CD14-positive monocyte (primary cell): Measurements from ENCODE around the gene RANBP1. TPM values are rescaled to one million over a fixed set of nuclear protein-coding genes. Genes with fewer than 3 reads are reported as not detected.

Experiments used
- DNase-seq, 3 donors: peaks; one replicate each; pipeline ENCODE4 v3.0.0-alpha.2; 2011 to 2022
- H2AFZ ChIP-seq: 2 replicates; pipeline ENCODE4 v1.6.0; 2012; ENCODE audit warnings: mild to moderate bottlenecking, low read depth, low read length, inconsistent platforms; ENCODE audit not compliant: insufficient read depth, poor library complexity, severe bottlenecking
- H3K27ac ChIP-seq, 2 donors: 1 replicate in 1 of 2; 2 replicates in 1 of 2; pipeline ENCODE4 v1.5.1; 2012 to 2013; ENCODE audit warnings: low read length in 2 of 2, control low read depth in 1 of 2, inconsistent platforms in 1 of 2, low read depth in 1 of 2, mild to moderate bottlenecking in 1 of 2
- H3K27me3 ChIP-seq, 2 donors: one replicate each; pipeline versions ENCODE4 v1.6.0 to v1.6.1; 2011 to 2013; ENCODE audit warnings: low read length in 2 of 2; ENCODE audit not compliant: control insufficient read depth in 2 of 2, insufficient read depth in 2 of 2
- H3K36me3 ChIP-seq, 2 donors: replicated peaks in 1 of 2; 1 replicate in 1 of 2; 2 replicates in 1 of 2; pipeline versions ENCODE4 v1.5.1 to v1.6.1; 2012 to 2013; ENCODE audit warnings: low read length in 2 of 2, control low read depth in 1 of 2, inconsistent platforms in 1 of 2, mild to moderate bottlenecking in 1 of 2; ENCODE audit not compliant: insufficient read depth in 2 of 2, control insufficient read depth in 1 of 2
- H3K4me1 ChIP-seq, 2 donors: 1 replicate in 1 of 2; 2 replicates in 1 of 2; pipeline versions ENCODE4 v1.5.1 to v1.6.1; 2012 to 2013; ENCODE audit warnings: low read length in 2 of 2, control low read depth in 1 of 2, inconsistent platforms in 1 of 2, mild to moderate bottlenecking in 1 of 2, moderate library complexity in 1 of 2; ENCODE audit not compliant: insufficient read depth in 2 of 2, control insufficient read depth in 1 of 2
- H3K4me2 ChIP-seq: replicated peaks from 2 replicates; pipeline ENCODE3; 2012; ENCODE audit warnings: low read length, moderate library complexity, mild to moderate bottlenecking; ENCODE audit not compliant: poor library complexity, severe bottlenecking; ENCODE audit errors: extremely low read depth
- H3K4me3 ChIP-seq, 3 experiments: fragments of 200-600 bp in 1 of 3; sonication (generic) in 1 of 3; replicated peaks in 1 of 3; 1 replicate in 2 of 3; 2 replicates in 1 of 3; pipeline ENCODE4 v1.5.1; 2011 to 2013; ENCODE audit warnings: low read length in 3 of 3, mild to moderate bottlenecking in 3 of 3, control low read depth in 2 of 3, low read depth in 2 of 3, inconsistent platforms in 1 of 3, moderate library complexity in 1 of 3
- H3K79me2 ChIP-seq: 2 replicates; pipeline ENCODE4 v1.6.0; 2012; ENCODE audit warnings: mild to moderate bottlenecking, control low read depth, inconsistent platforms, low read length, moderate library complexity; ENCODE audit not compliant: insufficient read depth
- H3K9ac ChIP-seq: 2 replicates; pipeline ENCODE4 v1.6.0; 2017; ENCODE audit warnings: low read length, mild to moderate bottlenecking; ENCODE audit not compliant: insufficient read depth, poor library complexity, severe bottlenecking
- H3K9me3 ChIP-seq, 2 donors: replicated peaks in 1 of 2; 1 replicate in 1 of 2; 2 replicates in 1 of 2; pipeline versions ENCODE4 v1.5.1 to v1.6.1; 2012 to 2013; ENCODE audit warnings: low read length in 2 of 2, control low read depth in 1 of 2; ENCODE audit not compliant: control insufficient read depth in 1 of 2, insufficient read depth in 1 of 2
- H4K20me1 ChIP-seq: 2 replicates; pipeline ENCODE4 v1.6.0; 2012; ENCODE audit warnings: mild to moderate bottlenecking, low read length, control low read depth, moderate library complexity; ENCODE audit not compliant: insufficient read depth
- H3K27ac Mint-ChIP-seq, 7 donors: one replicate each; pipeline ENCODE4 v1.8.0; 2020; ENCODE audit warnings: mild to moderate bottlenecking in 7 of 7, mixed read lengths in 7 of 7, moderate library complexity in 6 of 7, inconsistent platforms in 2 of 7
- H3K27me3 Mint-ChIP-seq, 3 donors: one replicate each; pipeline ENCODE4 v1.8.0; 2021 to 2022; ENCODE audit warnings: low read depth in 3 of 3, mild to moderate bottlenecking in 3 of 3, mixed read lengths in 3 of 3, moderate library complexity in 3 of 3, inconsistent platforms in 1 of 3
- H3K36me3 Mint-ChIP-seq, 2 donors: one replicate each; pipeline ENCODE4 v1.8.0; 2020; ENCODE audit warnings: mixed read lengths in 2 of 2, inconsistent platforms in 1 of 2, mild to moderate bottlenecking in 1 of 2
- H3K4me1 Mint-ChIP-seq: one replicate; pipeline ENCODE4 v1.8.0; 2020; ENCODE audit warnings: mild to moderate bottlenecking, mixed read lengths
- H3K4me3 Mint-ChIP-seq, 2 donors: one replicate each; pipeline ENCODE4 v1.8.0; 2020; ENCODE audit warnings: mild to moderate bottlenecking in 2 of 2, mixed read lengths in 2 of 2, moderate library complexity in 1 of 2
- H3K9me3 Mint-ChIP-seq, 7 donors: one replicate each; pipeline ENCODE4 v1.8.0; 2020 to 2022; ENCODE audit warnings: mixed read lengths in 7 of 7, mild to moderate bottlenecking in 6 of 7, moderate library complexity in 6 of 7, inconsistent platforms in 2 of 7
- CTCF ChIP-seq: fragments of 200-600 bp; IDR thresholded peaks from one replicate; pipeline ENCODE4 v1.8.0; 2022; ENCODE audit warnings: antibody characterized with exemption, mild to moderate bottlenecking
- WGBS: methylation state at CpG from one replicate; pipeline ENCODE4 v1.1.5; 2013; ENCODE audit warnings: missing lambda C conversion rate; ENCODE audit not compliant: insufficient coverage; 5-methylcytosine and 5-hydroxymethylcytosine counted together
- intact Hi-C, 2 donors: fragments of 100-400 bp; cut with micrococcal nuclease; formaldehyde crosslinking; loops; one replicate each; pipeline versions ENCODE4 v1.15.0 to v1.15.1; 2023
- polyA plus RNA-seq, 3 donors: library from polyadenylated mRNA; depleted of rRNA in 1 of 3; unstranded in 2 of 3; stranded (reverse) in 1 of 3; fragments of 300-500 nt in 2 of 3; fragments of >200 nt in 1 of 3; fragmentation: Illumina TruSeq in 2 of 3; gene quantifications; 1 replicate in 2 of 3; 2 replicates in 1 of 3; pipeline ENCODE4 v1.2.3, GENCODE V29; 2012 to 2021

The RANBP1 gene
- polyA plus RNA-seq, 3 donors, result 45.0 to 52.3 (median 47.4) TPM

DNA sequence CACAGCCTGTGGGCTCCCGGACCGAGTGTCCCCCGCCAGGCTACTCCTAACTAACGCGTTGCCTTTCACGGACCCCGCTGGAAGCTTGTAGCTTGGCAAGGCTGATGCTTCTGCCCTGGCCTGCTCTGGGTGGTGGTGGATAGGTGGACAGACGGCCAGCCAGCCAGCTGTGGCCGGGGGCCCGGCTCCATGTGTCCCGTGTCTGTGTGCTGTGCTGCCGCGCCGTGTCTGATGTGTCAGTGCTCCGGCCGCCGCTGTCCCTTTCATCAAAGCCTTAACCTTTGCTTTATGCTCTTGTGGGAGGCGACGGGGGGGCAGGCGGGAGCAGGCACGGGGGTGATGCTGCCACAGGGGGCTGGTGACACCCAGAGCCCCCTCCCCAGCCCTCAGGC lies 29.9 kb downstream of the RANBP1 start:
- Histone ChIP-seq H3K27me3 (no peaks in the 10 kb centered on the region), H3K4me1 (no peaks in the 10 kb centered on the region), H3K4me3 (no peak overlapping the region), H3K4me2 (no peak overlapping the region), H3K36me3 (peaks cover 9 to 12% of the 10 kb centered on the region in 2 donors), H3K79me2 (no peaks in the 10 kb centered on the region), H4K20me1 (no peaks in the 10 kb centered on the region), H2AFZ (no peak overlapping the region), H3K27ac (no peak overlapping the region), H3K9ac (no peak overlapping the region), H3K9me3 (no peaks in the 10 kb centered on the region)
- DNase-seq, result no peak
- Mint-ChIP-seq H3K27me3 (no peaks in the 10 kb centered on the region), H3K27ac (no peak overlapping the region), H3K9me3 (no peaks in the 10 kb centered on the region), H3K4me1 (no peaks in the 10 kb centered on the region), H3K4me3 (no peak overlapping the region), H3K36me3 (peaks cover 0 to 3% of the 10 kb centered on the region in 2 donors)
- intact Hi-C loops, result no loop called here
- WGBS, result 98% methylated on average over 17 of the region's 21 CpGs
- no peak for TF ChIP-seq CTCF

DNA sequence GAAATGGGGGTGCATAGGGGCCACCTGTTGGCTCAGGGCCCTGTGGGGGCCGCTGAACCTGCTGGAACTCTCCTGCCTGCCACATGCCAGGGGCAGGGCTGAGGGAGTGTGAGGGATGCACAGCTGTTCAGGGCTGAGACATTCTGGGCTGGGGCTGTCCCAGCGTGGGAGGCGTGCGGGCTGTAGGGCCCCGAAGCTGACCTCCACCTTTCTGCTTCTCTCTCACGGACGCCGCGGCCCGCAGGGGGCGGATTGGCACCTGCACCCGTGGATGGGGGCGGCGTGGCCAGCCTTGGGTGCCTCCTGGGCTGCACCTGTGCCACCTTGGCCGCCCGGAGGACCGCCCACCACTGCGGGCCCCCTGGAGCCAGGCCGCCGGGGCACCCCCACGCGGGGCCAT lies 30.9 kb downstream of the RANBP1 start:
- H3K27ac ChIP-seq, result no peak overlapping the region
- no peak overlapping the region for H3K4me3 Mint-ChIP-seq
- peaks cover 0 to 3% of the 10 kb centered on the region in 2 donors for H3K36me3 Mint-ChIP-seq
- H3K27me3 ChIP-seq, result no peaks in the 10 kb centered on the region
- H3K9me3 ChIP-seq, result no peaks in the 10 kb centered on the region
- no peak overlapping the region for H3K27ac Mint-ChIP-seq
- TF ChIP-seq CTCF, result no peak
- H3K36me3 ChIP-seq, result peaks cover 6 to 9% of the 10 kb centered on the region in 2 donors
- H3K27me3 Mint-ChIP-seq, result no peaks in the 10 kb centered on the region
- H3K4me2 ChIP-seq, result no peak overlapping the region
- H3K9ac ChIP-seq, result no peak overlapping the region
- H3K4me3 ChIP-seq, result no peak overlapping the region
- H3K4me1 Mint-ChIP-seq, result no peaks in the 10 kb centered on the region
- H3K79me2 ChIP-seq, result no peaks in the 10 kb centered on the region
- WGBS, result 92% methylated on average over 22 of the region's 22 CpGs
- intact Hi-C loops, result no loop called here
- no peaks in the 10 kb centered on the region for H3K9me3 Mint-ChIP-seq
- DNase-seq, result no peak
- H4K20me1 ChIP-seq, result no peaks in the 10 kb centered on the region
- no peak overlapping the region for H2AFZ ChIP-seq
- H3K4me1 ChIP-seq, result no peaks in the 10 kb centered on the region
